ENCODE results near the gene KRT31.
"Not testable (repeated sequence)": the region's sequence is repeated elsewhere in the genome, so short reads cannot be mapped to it uniquely, and the experiment has no call there.

GRCh38 chr17:41380091-41380490 is 17.3 kb downstream of the KRT31 start:
- TF ChIP-seq TAF1 (IDR thresholded peaks at IDR 0.05; ENCODE audit: low read depth); POLR2AphosphoS5 (IDR thresholded peaks at IDR 0.05): not testable (repeated sequence)

All from neural cell (in vitro differentiated cells).